Activated CD4-positive, alpha-beta T cell treated with anti-CD3 and anti-CD28 coated beads, Interleukin-2, amount 10 ng/mL, durations not matched to agents 7 days and 5 days (primary cell): ENCODE results near the gene CCL16. TPM values are rescaled to one million over a fixed set of nuclear protein-coding genes. Genes with fewer than 3 reads are reported as not detected.
"Not testable (repeated sequence)": the region's sequence is repeated elsewhere in the genome, so short reads cannot be mapped to it uniquely, and the experiment has no call there.

Source experiments
- CTCF ChIA-PET: fragments of 350-600 bp; sonication (Branson Sonifier 250); formaldehyde crosslinking; loops from one replicate; lab custom pipeline; 2021; ENCODE audit warnings: antibody characterized with exemption; lab: Charles Lee
- POLR2A ChIA-PET: fragments of 350-600 bp; sonication (Branson Sonifier 250); formaldehyde crosslinking; loops from one replicate; lab custom pipeline; 2021; ENCODE audit warnings: antibody characterized with exemption; lab: Charles Lee
- DNase-seq: peaks from one replicate; pipeline ENCODE4 v3.0.0-alpha.2; 2020
- H3K27ac Mint-ChIP-seq: one replicate; pipeline ENCODE4 v1.8.0; 2021; ENCODE audit warnings: mild to moderate bottlenecking, moderate library complexity, mixed read lengths
- H3K27me3 Mint-ChIP-seq: one replicate; pipeline ENCODE4 v1.8.0; 2021; ENCODE audit warnings: mixed read lengths
- H3K36me3 Mint-ChIP-seq: one replicate; pipeline ENCODE4 v1.8.0; 2021; ENCODE audit warnings: low read depth, mixed read lengths
- H3K4me1 Mint-ChIP-seq: one replicate; pipeline ENCODE4 v1.8.0; 2021; ENCODE audit warnings: mixed read lengths
- H3K4me3 Mint-ChIP-seq: one replicate; pipeline ENCODE4 v1.8.0; 2021; ENCODE audit warnings: mild to moderate bottlenecking, moderate library complexity, mixed read lengths
- H3K9me3 Mint-ChIP-seq: one replicate; pipeline ENCODE4 v1.8.0; 2021; ENCODE audit warnings: mixed read lengths
- total RNA-seq, 2 experiments: library from RNA; stranded (reverse); gene quantifications; one replicate each; pipeline ENCODE4 v1.2.3, GENCODE V29; 2021

Gene CCL16
- total RNA-seq, 2 experiments from 2014 or later, result not detected

- no peak for DNase-seq
- ChIA-PET POLR2A (no interaction called here), CTCF (no interaction called here)
- Mint-ChIP-seq H3K4me3 (no peak overlapping the region), H3K36me3 (no peaks in the 10 kb centered on the region), H3K27me3 (peaks cover 2% of the 10 kb centered on the region), H3K27ac (no peak overlapping the region), H3K4me1 (peaks cover 7% of the 10 kb centered on the region), H3K9me3 (no peaks in the 10 kb centered on the region)
Measured at GRCh38 chr17:36001862-36002603, 20.7 kb upstream of the CCL16 start.

- ChIA-PET CTCF (no interaction called here), POLR2A (no interaction called here)
- no peak for DNase-seq
- H3K36me3 Mint-ChIP-seq, result no peaks in the 10 kb centered on the region
- H3K4me3 Mint-ChIP-seq, result no peak within 1 kb of the TSS
- H3K27ac Mint-ChIP-seq, result no peak within 1 kb of the TSS
- peaks cover 7% of the 10 kb centered on the region for H3K4me1 Mint-ChIP-seq
- H3K27me3 Mint-ChIP-seq, result peaks cover 5% of the 10 kb centered on the region
- H3K9me3 Mint-ChIP-seq, result no peaks in the 10 kb centered on the region
Measured at GRCh38 chr17:36001110-36001771, 19.9 kb upstream of the CCL16 start, which contains the start of gene CCL15. CCL15 (minus strand) TSS chr17:36001553; CDS start chr17:36001492, 61 bp downstream.

GRCh38 chr17:36000732-36001109 is 19.4 kb upstream of the CCL16 start:
- Mint-ChIP-seq H3K9me3 (no peaks in the 10 kb centered on the region), H3K4me1 (peaks cover 7% of the 10 kb centered on the region), H3K27ac (no peak overlapping the region), H3K27me3 (peaks cover 6% of the 10 kb centered on the region), H3K4me3 (no peak overlapping the region), H3K36me3 (no peaks in the 10 kb centered on the region)
- CTCF ChIA-PET, result interaction anchor here (0.7 to 1.0 kb wide), 2 partner anchors 9 to 1942 kb away, joined by 3 read pairs; no protein-coding TSS in a partner anchor
- no peak for DNase-seq
- POLR2A ChIA-PET, result no interaction called here

- ChIA-PET POLR2A (no interaction called here), CTCF (no interaction called here)
- Mint-ChIP-seq H3K27me3 (peaks cover 18% of the 10 kb centered on the region), H3K36me3 (no peaks in the 10 kb centered on the region), H3K4me1 (no peaks in the 10 kb centered on the region), H3K4me3 (no peak overlapping the region), H3K9me3 (no peaks in the 10 kb centered on the region), H3K27ac (no peak overlapping the region)
- DNase-seq, result no peak
Measured at GRCh38 chr17:35998756-35999155, 17.5 kb upstream of the CCL16 start.

- H3K4me1 Mint-ChIP-seq, result no peaks in the 10 kb centered on the region
- no peaks in the 10 kb centered on the region for H3K9me3 Mint-ChIP-seq
- H3K27me3 Mint-ChIP-seq, result peaks cover 18% of the 10 kb centered on the region
- no peak overlapping the region for H3K27ac Mint-ChIP-seq
- CTCF ChIA-PET, result interaction anchor here (0.6 to 0.7 kb wide), 2 partner anchors 75 to 128 kb away, joined by 3 read pairs; no protein-coding TSS in a partner anchor
- no peak for DNase-seq
- H3K36me3 Mint-ChIP-seq, result no peaks in the 10 kb centered on the region
- no peak overlapping the region for H3K4me3 Mint-ChIP-seq
- POLR2A ChIA-PET, result no interaction called here
Measured at GRCh38 chr17:35998018-35998545, 16.8 kb upstream of the CCL16 start.

- H3K9me3 Mint-ChIP-seq, H3K36me3 Mint-ChIP-seq, H3K4me3 Mint-ChIP-seq, H3K27ac Mint-ChIP-seq, POLR2A ChIA-PET, H3K4me1 Mint-ChIP-seq, DNase-seq: not testable (repeated sequence)
- CTCF ChIA-PET, result interaction anchor here (1.5 kb wide), 1 partner anchor 77 kb away, joined by 3 read pairs; no protein-coding TSS in a partner anchor
- H3K27me3 Mint-ChIP-seq, result peaks cover 20% of the 10 kb centered on the region
Measured at GRCh38 chr17:35995346-35995745, 14.0 kb upstream of the CCL16 start.

- H3K36me3 Mint-ChIP-seq, result no peaks in the 10 kb centered on the region
- peaks cover 21% of the 10 kb centered on the region for H3K27me3 Mint-ChIP-seq
- ChIA-PET POLR2A (no interaction called here), CTCF (interaction anchor here (1.2 kb wide), 1 partner anchor 81 kb away, joined by 3 read pairs; no protein-coding TSS in a partner anchor)
- H3K4me1 Mint-ChIP-seq, result no peaks in the 10 kb centered on the region
- H3K9me3 Mint-ChIP-seq, result peaks cover 5% of the 10 kb centered on the region
- DNase-seq, result no peak
- no peak overlapping the region for H3K27ac Mint-ChIP-seq
- no peak overlapping the region for H3K4me3 Mint-ChIP-seq
Measured at GRCh38 chr17:35991075-35991474, 9.8 kb upstream of the CCL16 start.

GRCh38 chr17:35988164-35988563 is 6.9 kb upstream of the CCL16 start:
- no peak overlapping the region for H3K27ac Mint-ChIP-seq
- H3K4me1 Mint-ChIP-seq, result no peaks in the 10 kb centered on the region
- H3K27me3 Mint-ChIP-seq, result peaks cover 5% of the 10 kb centered on the region
- H3K9me3 Mint-ChIP-seq, result peaks cover 5% of the 10 kb centered on the region
- CTCF ChIA-PET, result no interaction called here
- no peaks in the 10 kb centered on the region for H3K36me3 Mint-ChIP-seq
- DNase-seq, result no peak
- H3K4me3 Mint-ChIP-seq, result no peak overlapping the region
- POLR2A ChIA-PET, result no interaction called here

GRCh38 chr17:35986643-35987042 is 5.3 kb upstream of the CCL16 start, which contains the start of gene CCL14:
CCL14 (minus strand) TSS chr17:35986729; CDS start chr17:35986649, 80 bp downstream.
- Mint-ChIP-seq H3K27ac (no peak within 1 kb of the TSS), H3K4me3 (no peak within 1 kb of the TSS), H3K4me1 (no peaks in the 10 kb centered on the region), H3K9me3 (peaks cover 5% of the 10 kb centered on the region), H3K27me3 (peaks cover 3% of the 10 kb centered on the region), H3K36me3 (no peaks in the 10 kb centered on the region)
- CTCF ChIA-PET, result interaction anchor here (0.5 kb wide), 1 partner anchor 11 kb away, joined by 5 read pairs; no protein-coding TSS in a partner anchor
- DNase-seq, result no peak
- POLR2A ChIA-PET, result no interaction called here

GRCh38 chr17:35984140-35984539 is 2.8 kb upstream of the CCL16 start:
- CTCF ChIA-PET, result interaction anchor here (0.7 kb wide), 1 partner anchor 8 kb away, joined by 3 read pairs; no protein-coding TSS in a partner anchor
- Mint-ChIP-seq H3K27ac (no peak overlapping the region), H3K36me3 (no peaks in the 10 kb centered on the region), H3K4me3 (no peak overlapping the region), H3K9me3 (peaks cover 5% of the 10 kb centered on the region), H3K4me1 (no peaks in the 10 kb centered on the region), H3K27me3 (peaks cover 2% of the 10 kb centered on the region)
- no peak for DNase-seq
- POLR2A ChIA-PET, result no interaction called here

- no peak for DNase-seq
Measured at GRCh38 chr17:35982409-35983191, 1.3 kb upstream of the CCL16 start.

GRCh38 chr17:35981908-35982330 is 622 bp upstream of the CCL16 start:
- Mint-ChIP-seq H3K4me1 (no peaks in the 10 kb centered on the region), H3K4me3 (no peak overlapping the region), H3K27ac (no peak overlapping the region), H3K36me3 (no peaks in the 10 kb centered on the region), H3K27me3 (peaks cover 3% of the 10 kb centered on the region), H3K9me3 (no peaks in the 10 kb centered on the region)
- DNase-seq, result no peak
- ChIA-PET POLR2A (no interaction called here), CTCF (interaction anchor here (0.6 to 1.4 kb wide), 2 partner anchors 90 to 218 kb away, joined by 3 to 4 read pairs; no protein-coding TSS in a partner anchor)

More at GRCh38 chr17:35982409-35983191, 1.3 kb upstream of the CCL16 start:
- H3K4me1 Mint-ChIP-seq, result no peaks in the 10 kb centered on the region
- H3K36me3 Mint-ChIP-seq, result no peaks in the 10 kb centered on the region
- H3K27me3 Mint-ChIP-seq, result peaks cover 3% of the 10 kb centered on the region
- CTCF ChIA-PET, result interaction anchor here (0.8 to 1.4 kb wide), 3 partner anchors 56 to 166 kb away, joined by 3 to 4 read pairs (median 3); no protein-coding TSS in a partner anchor
- POLR2A ChIA-PET, result no interaction called here
- H3K4me3 Mint-ChIP-seq, result no peak overlapping the region
- no peak overlapping the region for H3K27ac Mint-ChIP-seq
- H3K9me3 Mint-ChIP-seq, result no peaks in the 10 kb centered on the region
